K562 (cell line): ENCODE results near the gene MAPKAPK3. TPM values are rescaled to one million over a fixed set of nuclear protein-coding genes. Genes with fewer than 3 reads are reported as not detected.
A peak's percentile ranks its signal among the peaks of the same experiment; 100 is the strongest.

Experiments
- ADNP ChIP-seq: fragments of 200-800 bp; sonication (Bioruptor generic); IDR thresholded peaks from 2 replicates; pipeline ENCODE4 v1.6.1; 2016; ENCODE audit warnings: missing genetic modification characterization, missing compliant biosample characterization
- ARHGAP35 ChIP-seq: fragments of 450-650 bp; IDR thresholded peaks from 2 replicates; pipeline ENCODE4 v1.6.1; 2018; ENCODE audit not compliant: partially characterized antibody
- BCL6 ChIP-seq: fragments of 250-450 bp; sonication (Bioruptor Pico); IDR thresholded peaks from 2 replicates; pipeline ENCODE4 v1.4.0; 2020
- CCAR2 ChIP-seq: fragments of 200-400 bp; formaldehyde crosslinking; IDR thresholded peaks from 2 replicates; pipeline ENCODE4 v1.6.1; 2017; ENCODE audit warnings: mild to moderate bottlenecking, low read depth, low read length
- CREBBP ChIP-seq: IDR thresholded peaks from one replicate; pipeline ENCODE4 v1.6.1; 2012; ENCODE audit warnings: low read depth, mild to moderate bottlenecking, control low read depth, inconsistent platforms, low read length
- ETV1 ChIP-seq: fragments of 450-650 bp; conservative IDR thresholded peaks from 2 replicates; pipeline ENCODE4 v1.6.1; 2016; ENCODE audit warnings: missing genetic modification characterization, control low read depth, low read depth, missing compliant biosample characterization
- FOXA1 ChIP-seq: fragments of 450-650 bp; IDR thresholded peaks from 2 replicates; pipeline ENCODE4 v1.6.1; 2016; ENCODE audit warnings: mild to moderate bottlenecking, borderline replicate concordance
- GTF2E2 ChIP-seq: fragments of 200-800 bp; sonication (Bioruptor generic); IDR thresholded peaks from 2 replicates; pipeline ENCODE4 v1.6.1; 2016; ENCODE audit warnings: missing genetic modification characterization, missing compliant biosample characterization
- HDAC2 ChIP-seq: fragments of 450-650 bp; IDR thresholded peaks from 2 replicates; pipeline ENCODE4 v1.6.1; 2016; ENCODE audit warnings: mild to moderate bottlenecking
- ILK ChIP-seq: fragments of 450-650 bp; IDR thresholded peaks from 2 replicates; pipeline ENCODE4 v1.6.1; 2016; ENCODE audit warnings: missing genetic modification characterization, low read depth, mild to moderate bottlenecking, missing compliant biosample characterization, moderate library complexity, borderline replicate concordance
- MCM3 ChIP-seq: fragments of 450-650 bp; IDR thresholded peaks from 2 replicates; pipeline ENCODE4 v1.6.1; 2016
- MYNN ChIP-seq, 2 experiments: sonication (generic); formaldehyde crosslinking in 1 of 2; IDR thresholded peaks; 2 replicates each; pipeline versions ENCODE4 v1.5.0 to v1.6.1; 2016 to 2020; ENCODE audit warnings: antibody characterized with exemption in 1 of 2, missing genetic modification reagents in 1 of 2
- NCOA2 ChIP-seq, 2 experiments: fragments of 450-650 bp; IDR thresholded peaks; 2 replicates each; pipeline ENCODE4 v1.6.1; 2018; ENCODE audit warnings: mild to moderate bottlenecking in 2 of 2, moderate library complexity in 1 of 2; ENCODE audit not compliant: partially characterized antibody in 2 of 2
- NCOA6 ChIP-seq: fragments of 450-650 bp; IDR thresholded peaks from 2 replicates; pipeline ENCODE4 v1.6.1; 2017; ENCODE audit warnings: mild to moderate bottlenecking
- NONO ChIP-seq, 2 experiments: fragments of 200-400 bp in 1 of 2; fragments of 450-650 bp in 1 of 2; formaldehyde crosslinking in 1 of 2; IDR thresholded peaks; 2 replicates each; pipeline ENCODE4 v1.6.1; 2017; ENCODE audit warnings: low read depth in 2 of 2, mild to moderate bottlenecking in 2 of 2, moderate library complexity in 2 of 2, low read length in 1 of 2
- RHOXF2B ChIP-seq: fragments of 250-450 bp; sonication (Bioruptor Pico); conservative IDR thresholded peaks from 2 replicates; pipeline ENCODE4 v1.5.1; 2021
- RUNX1 ChIP-seq: sonication (generic); IDR thresholded peaks from 2 replicates; pipeline ENCODE4 v1.6.1; 2016; ENCODE audit warnings: antibody characterized with exemption, low read depth
- SAFB ChIP-seq: fragments of 200-400 bp; formaldehyde crosslinking; IDR thresholded peaks from 2 replicates; pipeline ENCODE4 v1.6.1; 2017; ENCODE audit warnings: low read depth, low read length, borderline replicate concordance
- U2AF1 ChIP-seq: fragments of 200-400 bp; formaldehyde crosslinking; optimal IDR thresholded peaks from 2 replicates; pipeline ENCODE3; 2017; ENCODE audit warnings: mild to moderate bottlenecking, low read depth, low read length, moderate library complexity
- XRCC5 ChIP-seq: fragments of 200-400 bp; formaldehyde crosslinking; IDR thresholded peaks from 2 replicates; pipeline ENCODE4 v1.6.1; 2017; ENCODE audit warnings: low read depth, mild to moderate bottlenecking, low read length
- ZNF143 ChIP-seq: sonication (generic); formaldehyde crosslinking; IDR thresholded peaks from 2 replicates; pipeline ENCODE4 v1.9.0; 2022; ENCODE audit warnings: mild to moderate bottlenecking, missing genetic modification reagents
- ZNF232 ChIP-seq: sonication (generic); formaldehyde crosslinking; IDR thresholded peaks from 2 replicates; pipeline ENCODE4 v1.8.0; 2022; ENCODE audit warnings: mild to moderate bottlenecking, missing genetic modification reagents
- ZNF3 ChIP-seq: fragments of 250-450 bp; sonication (Bioruptor Pico); IDR thresholded peaks from 2 replicates; pipeline ENCODE4 v1.5.0; 2021; ENCODE audit warnings: mild to moderate bottlenecking, moderate library complexity
- ZNF695 ChIP-seq: fragments of 450-650 bp; formaldehyde crosslinking; IDR thresholded peaks from 2 replicates; pipeline ENCODE4 v1.4.0; 2020; ENCODE audit warnings: mild to moderate bottlenecking, moderate library complexity
- ZNF696 ChIP-seq: fragments of 250-450 bp; sonication (Bioruptor Pico); conservative IDR thresholded peaks from 2 replicates; pipeline ENCODE4 v1.4.0; 2020; ENCODE audit warnings: mild to moderate bottlenecking, moderate library complexity
- ZNF778 ChIP-seq: fragments of 450-650 bp; formaldehyde crosslinking; IDR thresholded peaks from 2 replicates; pipeline ENCODE4 v1.4.0; 2020; ENCODE audit warnings: mild to moderate bottlenecking, moderate library complexity
- polyA plus RNA-seq, 8 experiments: library from polyadenylated mRNA; depleted of rRNA in 4 of 8; stranded (reverse) in 5 of 8; unstranded in 3 of 8; fragments of >200 nt; fragmentation: Nextera tagmentation in 2 of 8; fragmentation: Illumina TruSeq in 1 of 8; extraction: Ambion mirVana in 2 of 8; extraction: Trizol in 1 of 8; gene quantifications; 2 replicates each; pipeline versions ENCODE4 v1.2.1 to v1.2.3, GENCODE V29; 2011 to 2014; ENCODE audit warnings: inconsistent platforms in 1 of 8, missing spikeins in 1 of 8
- total RNA-seq, 7 experiments: library from RNA; depleted of rRNA in 6 of 7; stranded (reverse); fragments of >200 nt in 6 of 7; fragmentation: Illumina TruSeq in 2 of 7; extraction: Trizol in 2 of 7; gene quantifications; 2 replicates each; pipeline versions ENCODE4 v1.2.1 to v1.2.3, GENCODE V29; 2011 to 2021; ENCODE audit warnings: low replicate concordance in 1 of 7
- TF ChIP-seq, protein P1 (sequence below): fragments of 450-650 bp; IDR thresholded peaks from 2 replicates; pipeline ENCODE4 v1.6.1; 2016; ENCODE audit warnings: borderline replicate concordance
- TF ChIP-seq, protein P2 (sequence below): fragments of 250-450 bp; sonication (Bioruptor Pico); IDR thresholded peaks from 2 replicates; pipeline ENCODE4 v1.8.0; 2022; ENCODE audit warnings: inconsistent platforms

Gene MAPKAPK3
- total and polyA plus RNA-seq, 9 of the 15 experiments (the other 6 are each of a cell fraction or from before 2014, with no cell fraction given) = 8.0 to 56.4 (median 41.2) TPM

DNA sequence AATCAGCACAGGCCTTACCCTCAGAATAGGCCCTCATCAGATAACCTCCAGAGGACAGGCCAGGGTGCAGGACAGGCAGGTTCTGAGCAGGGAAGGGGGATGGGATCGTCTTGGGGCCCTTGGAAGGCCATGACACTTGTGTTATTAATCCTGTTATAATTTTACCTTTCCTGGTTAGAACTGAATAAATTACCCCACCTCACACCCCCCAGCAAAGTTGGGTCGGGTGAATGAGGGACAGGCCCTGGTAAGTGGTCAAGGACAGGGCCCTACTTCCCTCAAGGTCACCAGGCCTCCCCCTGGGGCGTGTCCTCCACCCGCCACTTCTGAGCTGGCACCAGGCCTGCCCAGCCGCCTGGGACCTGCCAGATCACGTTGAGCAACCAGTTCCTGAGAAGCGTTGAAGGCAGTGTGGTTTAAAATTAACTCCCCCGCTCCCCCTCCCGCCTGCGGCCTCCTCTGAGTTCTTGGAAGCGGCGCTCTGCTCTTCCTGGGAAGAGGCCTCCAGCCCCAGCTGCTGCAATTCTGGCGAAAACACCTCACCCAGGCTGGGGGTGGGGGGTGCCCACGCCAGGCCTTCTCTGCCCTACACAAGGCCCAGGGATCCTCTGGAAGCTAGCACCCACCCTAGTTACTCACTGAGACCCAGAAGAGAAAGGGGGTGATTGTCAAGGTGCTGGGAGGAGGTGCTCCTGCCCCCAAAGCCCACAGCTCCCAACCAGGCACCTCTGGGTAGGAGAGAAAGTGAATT, 15.9 kb upstream of the MAPKAPK3 start (continued):
- TF ChIP-seq, protein P1, sequence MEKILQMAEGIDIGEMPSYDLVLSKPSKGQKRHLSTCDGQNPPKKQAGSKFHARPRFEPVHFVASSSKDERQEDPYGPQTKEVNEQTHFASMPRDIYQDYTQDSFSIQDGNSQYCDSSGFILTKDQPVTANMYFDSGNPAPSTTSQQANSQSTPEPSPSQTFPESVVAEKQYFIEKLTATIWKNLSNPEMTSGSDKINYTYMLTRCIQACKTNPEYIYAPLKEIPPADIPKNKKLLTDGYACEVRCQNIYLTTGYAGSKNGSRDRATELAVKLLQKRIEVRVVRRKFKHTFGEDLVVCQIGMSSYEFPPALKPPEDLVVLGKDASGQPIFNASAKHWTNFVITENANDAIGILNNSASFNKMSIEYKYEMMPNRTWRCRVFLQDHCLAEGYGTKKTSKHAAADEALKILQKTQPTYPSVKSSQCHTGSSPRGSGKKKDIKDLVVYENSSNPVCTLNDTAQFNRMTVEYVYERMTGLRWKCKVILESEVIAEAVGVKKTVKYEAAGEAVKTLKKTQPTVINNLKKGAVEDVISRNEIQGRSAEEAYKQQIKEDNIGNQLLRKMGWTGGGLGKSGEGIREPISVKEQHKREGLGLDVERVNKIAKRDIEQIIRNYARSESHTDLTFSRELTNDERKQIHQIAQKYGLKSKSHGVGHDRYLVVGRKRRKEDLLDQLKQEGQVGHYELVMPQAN = no peak
- TF ChIP-seq ZNF143 (CRISPR knock-in tag) (no peak), FOXA1 (no peak), ZNF778 (CRISPR knock-in tag) (no peak), NCOA6 (no peak), ADNP (tag) (no peak), MCM3 (no peak), ZNF695 (CRISPR knock-in tag) (peak; percentile 73; the same call in 1 of the 2 replicates), RUNX1 (peak; percentile 47; the same call in 1 of the 2 replicates), XRCC5 (no peak), U2AF1 (no peak), NCOA2 (IDR thresholded peaks at IDR 0.05; ENCODE audit: partially characterized antibody in 2 of 2) (no peak), RHOXF2B (no peak), CREBBP (no peak), ETV1 (no peak), SAFB (no peak), ZNF696 (CRISPR knock-in tag) (no peak), ILK (no peak), GTF2E2 (tag) (no peak), ARHGAP35 (no peak), NONO (IDR thresholded peaks at IDR 0.05; ENCODE audit: low read depth in 2 of 2, low read length in 1 of 2) (no peak), HDAC2 (0 out of 2 replicates have a peak, but pooled peaks have one; percentile 34), ZNF3 (CRISPR knock-in tag) (no peak), ZNF232 (no peak), MYNN (IDR thresholded peaks at IDR 0.05) (peak; percentile 80), MYNN (CRISPR knock-in tag; IDR thresholded peaks at IDR 0.05) (no peak), BCL6 (no peak), CCAR2 (no peak)
- TF ChIP-seq, protein P2, sequence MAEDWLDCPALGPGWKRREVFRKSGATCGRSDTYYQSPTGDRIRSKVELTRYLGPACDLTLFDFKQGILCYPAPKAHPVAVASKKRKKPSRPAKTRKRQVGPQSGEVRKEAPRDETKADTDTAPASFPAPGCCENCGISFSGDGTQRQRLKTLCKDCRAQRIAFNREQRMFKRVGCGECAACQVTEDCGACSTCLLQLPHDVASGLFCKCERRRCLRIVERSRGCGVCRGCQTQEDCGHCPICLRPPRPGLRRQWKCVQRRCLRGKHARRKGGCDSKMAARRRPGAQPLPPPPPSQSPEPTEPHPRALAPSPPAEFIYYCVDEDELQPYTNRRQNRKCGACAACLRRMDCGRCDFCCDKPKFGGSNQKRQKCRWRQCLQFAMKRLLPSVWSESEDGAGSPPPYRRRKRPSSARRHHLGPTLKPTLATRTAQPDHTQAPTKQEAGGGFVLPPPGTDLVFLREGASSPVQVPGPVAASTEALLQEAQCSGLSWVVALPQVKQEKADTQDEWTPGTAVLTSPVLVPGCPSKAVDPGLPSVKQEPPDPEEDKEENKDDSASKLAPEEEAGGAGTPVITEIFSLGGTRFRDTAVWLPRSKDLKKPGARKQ (CRISPR knock-in tag) = no peak
